HCT116 (cell line): Measurements from ENCODE around the gene TGDS. TPM values are rescaled to one million over a fixed set of nuclear protein-coding genes. Genes with fewer than 3 reads are reported as not detected.

Source experiments
- ATAC-seq: fragments of 200-7000 bp; cut with Tn5 transposase; 2 replicates; pipeline ENCODE4 v1.9.1; 2020; ENCODE audit warnings: mild to moderate bottlenecking, moderate library complexity
- BruUV-seq: library from RNA; stranded (reverse); fragments of 400-500 nt; replicated peaks from 2 replicates; lab custom pipeline; 2021; lab: Mats Ljungman, UMichigan
- CTCF ChIA-PET: fragments of 300-600 bp; sonication (Branson Sonifier 250); formaldehyde crosslinking; loops from one replicate; lab custom pipeline; 2021; ENCODE audit warnings: antibody characterized with exemption; lab: Charles Lee
- POLR2A ChIA-PET: fragments of 300-600, 350-600 bp; sonication (Branson Sonifier 250); formaldehyde crosslinking; loops from one replicate; lab custom pipeline; 2021; ENCODE audit warnings: antibody characterized with exemption; lab: Charles Lee
- RAD21 ChIA-PET, 2 experiments: fragments of 300-600 bp; sonication (Branson Sonifier 250); formaldehyde crosslinking; loops; one replicate each; lab custom pipeline; 2023; ENCODE audit warnings: low total read pairs in 2 of 2; ENCODE audit not compliant: uncharacterized antibody in 2 of 2, unreplicated experiment in 2 of 2, low non-redundant PET in 1 of 2; lab: Charles Lee
- DNase-seq: peaks from one replicate; pipeline ENCODE4 v3.0.0-alpha.2; 2010; ENCODE audit warnings: low read depth, low spot score
- H2AFZ ChIP-seq: fragments of 200-600 bp; shearing (Covaris generic), sonication (generic); 2 replicates; pipeline ENCODE4 v1.6.1; 2017; ENCODE audit warnings: low read depth, mixed run types, mixed read lengths, antibody characterized with exemption, low read length; ENCODE audit not compliant: poor library complexity, severe bottlenecking
- H3K27ac ChIP-seq: 2 replicates; pipeline ENCODE4 v1.5.1; 2012; ENCODE audit warnings: low read depth, low read length
- H3K27me3 ChIP-seq: fragments of 200-600 bp; sonication (generic); 2 replicates; pipeline ENCODE4 v1.6.1; 2016; ENCODE audit warnings: mixed run types, low read length, mixed read lengths; ENCODE audit not compliant: insufficient read depth
- H3K36me3 ChIP-seq, 2 experiments: fragments of 200-500 bp in 1 of 2; fragments of 200-600 bp in 1 of 2; sonication (Bioruptor generic) in 1 of 2; sonication (generic) in 1 of 2; 2 replicates each; pipeline versions ENCODE4 v1.5.1 to v1.6.1; 2014 to 2016; ENCODE audit warnings: low read length in 2 of 2, inconsistent platforms in 1 of 2, mixed read lengths in 1 of 2, mixed run types in 1 of 2; ENCODE audit not compliant: insufficient read depth in 2 of 2, control insufficient read depth in 1 of 2
- H3K4me1 ChIP-seq, 2 experiments: fragments of 200-600 bp in 1 of 2; sonication (generic) in 1 of 2; 2 replicates each; pipeline versions ENCODE4 v1.5.1 to v1.6.1; 2012 to 2017; ENCODE audit warnings: low read length in 2 of 2, inconsistent platforms in 1 of 2, mild to moderate bottlenecking in 1 of 2, mixed read lengths in 1 of 2, mixed run types in 1 of 2, moderate library complexity in 1 of 2; ENCODE audit not compliant: insufficient read depth in 2 of 2, control insufficient read depth in 1 of 2
- H3K4me2 ChIP-seq: fragments of 200-600 bp; sonication (generic); 2 replicates; pipeline ENCODE4 v1.6.1; 2017; ENCODE audit warnings: mixed run types, low read length, mixed read lengths
- H3K4me3 ChIP-seq, 2 experiments: fragments of 200-600 bp in 1 of 2; sonication (generic) in 1 of 2; replicated peaks in 1 of 2; 2 replicates each; pipeline ENCODE4 v1.5.1; 2011 to 2016; ENCODE audit warnings: low read length in 2 of 2, control low read depth in 1 of 2, low read depth in 1 of 2, mild to moderate bottlenecking in 1 of 2, mixed read lengths in 1 of 2, mixed run types in 1 of 2
- H3K79me2 ChIP-seq: fragments of 200-600 bp; sonication (generic); 2 replicates; pipeline ENCODE4 v1.6.1; 2017; ENCODE audit warnings: mild to moderate bottlenecking, mixed run types, low read length, moderate library complexity, mixed read lengths; ENCODE audit not compliant: insufficient read depth
- H3K9ac ChIP-seq: fragments of 200-600 bp; sonication (generic); 2 replicates; pipeline ENCODE4 v1.6.1; 2016; ENCODE audit warnings: low read length, mixed read lengths
- H3K9me2 ChIP-seq: fragments of 200-600 bp; sonication (generic), shearing (Covaris generic); 2 replicates; pipeline ENCODE4 v1.6.1; 2017; ENCODE audit warnings: mixed run types, mild to moderate bottlenecking, moderate library complexity; ENCODE audit not compliant: insufficient read depth
- H3K9me3 ChIP-seq, 2 experiments: fragments of 200-500 bp in 1 of 2; fragments of 200-600 bp in 1 of 2; sonication (Bioruptor generic) in 1 of 2; sonication (generic) in 1 of 2; 2 replicates each; pipeline ENCODE4 v1.6.1; 2014 to 2017; ENCODE audit warnings: low read length in 2 of 2, mixed read lengths in 2 of 2, inconsistent platforms in 1 of 2, low read depth in 1 of 2, mild to moderate bottlenecking in 1 of 2, mixed run types in 1 of 2, moderate library complexity in 1 of 2; ENCODE audit not compliant: control insufficient read depth in 1 of 2, insufficient read depth in 1 of 2
- H4K20me1 ChIP-seq: fragments of 200-600 bp; sonication (generic), shearing (Covaris generic); 2 replicates; pipeline ENCODE4 v1.6.1; 2017; ENCODE audit warnings: mixed run types, mild to moderate bottlenecking, moderate library complexity; ENCODE audit not compliant: insufficient read depth
- CEBPB ChIP-seq: IDR thresholded peaks from 2 replicates; pipeline ENCODE4 v1.6.1; 2012; ENCODE audit warnings: low read depth
- EGR1 ChIP-seq: IDR thresholded peaks from 2 replicates; pipeline ENCODE4 v1.6.1; 2012; ENCODE audit warnings: low read depth
- EZH2 ChIP-seq: fragments of 200-600 bp; sonication (generic); IDR thresholded peaks from 2 replicates; pipeline ENCODE4 v1.6.1; 2017; ENCODE audit warnings: antibody characterized with exemption, mixed run types
- FOSL1 ChIP-seq: IDR thresholded peaks from 2 replicates; pipeline ENCODE4 v1.6.1; 2012; ENCODE audit warnings: low read depth
- JUND ChIP-seq: IDR thresholded peaks from 2 replicates; pipeline ENCODE4 v1.6.1; 2012
- MAX ChIP-seq: IDR thresholded peaks from 2 replicates; pipeline ENCODE4 v1.6.1; 2012
- RAD21 ChIP-seq: IDR thresholded peaks from 2 replicates; pipeline ENCODE4 v1.6.1; 2012; ENCODE audit warnings: low read depth, mild to moderate bottlenecking
- REST ChIP-seq: IDR thresholded peaks from 2 replicates; pipeline ENCODE4 v1.6.1; 2012; ENCODE audit warnings: low read depth
- SIN3A ChIP-seq: IDR thresholded peaks from 2 replicates; pipeline ENCODE4 v1.6.1; 2012; ENCODE audit warnings: low read depth
- SRF ChIP-seq: IDR thresholded peaks from 2 replicates; pipeline ENCODE4 v1.6.1; 2012; ENCODE audit warnings: low read depth
- TCF7L2 ChIP-seq: IDR thresholded peaks from 2 replicates; pipeline ENCODE4 v1.7.0; 2011; ENCODE audit warnings: borderline replicate concordance, inconsistent platforms; ENCODE audit not compliant: insufficient read depth, insufficient read length; ENCODE audit errors: extremely low read depth
- ZFX ChIP-seq: fragments of 450-650 bp; IDR thresholded peaks from 2 replicates; pipeline ENCODE4 v1.6.1; 2017
- ZNF274 ChIP-seq: fragments of 200-500 bp; sonication (Bioruptor generic); IDR thresholded peaks from 2 replicates; pipeline ENCODE4 v1.6.1; 2014; ENCODE audit warnings: mild to moderate bottlenecking, low read depth, low read length, inconsistent platforms
- intact Hi-C: fragments of 100-400 bp; cut with micrococcal nuclease; formaldehyde crosslinking; loops from 2 replicates; pipeline ENCODE4 v1.10.0; 2022
- total RNA-seq: library from RNA; stranded (reverse); gene quantifications from one replicate; pipeline ENCODE4 v1.2.1, GENCODE V29; 2021; ENCODE audit not compliant: unreplicated experiment
- TF ChIP-seq, protein P1 (sequence below): IDR thresholded peaks from 2 replicates; pipeline ENCODE4 v1.6.1; 2011; ENCODE audit warnings: mild to moderate bottlenecking, low read length, moderate library complexity; ENCODE audit not compliant: insufficient replicate concordance; ENCODE audit errors: extremely low read depth

Gene TGDS
- total RNA-seq, 1 experiment from 2014 or later = 16.9 TPM

DNA sequence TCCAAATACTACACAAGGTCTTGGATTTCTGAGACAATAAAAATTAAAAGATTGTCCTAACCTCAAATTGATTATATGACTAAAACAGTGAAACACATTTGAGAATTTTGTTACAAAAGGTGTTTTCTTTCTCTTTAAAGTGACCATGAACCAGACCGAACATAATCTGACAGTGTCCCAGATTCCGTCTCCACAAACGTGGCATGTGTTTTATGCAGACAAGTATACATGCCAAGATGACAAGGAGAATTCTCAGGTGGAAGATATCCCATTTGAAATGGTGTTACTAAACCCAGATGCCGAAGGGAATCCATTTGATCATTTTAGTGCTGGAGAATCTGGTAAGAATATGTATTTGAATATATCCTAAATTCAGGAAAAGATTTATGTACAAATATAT is 16.1 kb upstream of the TGDS start:
- ATAC-seq = no peak
- CTCF ChIA-PET = interaction anchor here (1.2 kb wide), 1 partner anchor 177 kb away, joined by 5 read pairs; no protein-coding TSS in a partner anchor
- intact Hi-C loops = no loop called here

DNA sequence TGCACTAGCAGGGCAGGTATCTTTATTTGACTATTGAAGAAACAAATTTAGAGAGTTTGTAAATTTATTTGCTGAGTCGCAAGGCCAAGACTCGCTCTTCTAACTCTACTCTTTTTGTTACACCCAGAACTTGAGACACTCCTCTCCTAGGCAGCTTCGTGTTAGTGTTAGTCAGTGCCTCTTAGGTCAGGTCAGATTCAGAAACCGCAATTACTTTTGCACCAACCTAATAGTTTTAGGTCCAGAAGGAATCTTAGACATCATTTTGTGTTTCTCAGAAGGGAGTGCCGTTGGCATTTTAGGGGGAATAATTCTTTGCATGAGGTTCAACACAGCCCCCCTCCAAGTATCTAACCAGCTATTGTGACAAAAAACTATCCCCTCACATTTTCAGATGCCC is 14.5 kb upstream of the TGDS start:
- no peak overlapping the region for H3K27ac ChIP-seq
- ChIA-PET RAD21 (no interaction called here), CTCF (no interaction called here), POLR2A (no interaction called here)
- H3K4me2 ChIP-seq = no peak overlapping the region
- peaks cover 5 to 10% of the 10 kb centered on the region in 2 experiments; a peak in 1 of 4 replicates for H3K36me3 ChIP-seq
- no peaks in the 10 kb centered on the region for H4K20me1 ChIP-seq
- DNase-seq (no peak), ATAC-seq (no peak)
- no peaks in the 10 kb centered on the region for H3K9me2 ChIP-seq
- no peaks in the 10 kb centered on the region for H3K4me1 ChIP-seq
- H3K4me3 ChIP-seq = no peak overlapping the region
- no peak overlapping the region for H2AFZ ChIP-seq
- H3K79me2 ChIP-seq = peaks cover 4% of the 10 kb centered on the region; the same call in 1 of the 2 replicates
- no peak overlapping the region for H3K9ac ChIP-seq
- intact Hi-C loops = no loop called here
- no peaks in the 10 kb centered on the region for H3K9me3 ChIP-seq
- BruUV-seq = no TSS peak
- no peaks in the 10 kb centered on the region for H3K27me3 ChIP-seq
- no peak for TF ChIP-seq FOSL1
- no peak for TF ChIP-seq SIN3A
- no peak for TF ChIP-seq ZNF274
- TF ChIP-seq ZFX = no peak
- no peak for TF ChIP-seq REST
- no peak for TF ChIP-seq JUND
- TF ChIP-seq TCF7L2 = no peak
- no peak for TF ChIP-seq SRF
- no peak for TF ChIP-seq EGR1
- TF ChIP-seq MAX = no peak
- no peak for TF ChIP-seq EZH2
- TF ChIP-seq CEBPB = no peak
- TF ChIP-seq, protein P1, sequence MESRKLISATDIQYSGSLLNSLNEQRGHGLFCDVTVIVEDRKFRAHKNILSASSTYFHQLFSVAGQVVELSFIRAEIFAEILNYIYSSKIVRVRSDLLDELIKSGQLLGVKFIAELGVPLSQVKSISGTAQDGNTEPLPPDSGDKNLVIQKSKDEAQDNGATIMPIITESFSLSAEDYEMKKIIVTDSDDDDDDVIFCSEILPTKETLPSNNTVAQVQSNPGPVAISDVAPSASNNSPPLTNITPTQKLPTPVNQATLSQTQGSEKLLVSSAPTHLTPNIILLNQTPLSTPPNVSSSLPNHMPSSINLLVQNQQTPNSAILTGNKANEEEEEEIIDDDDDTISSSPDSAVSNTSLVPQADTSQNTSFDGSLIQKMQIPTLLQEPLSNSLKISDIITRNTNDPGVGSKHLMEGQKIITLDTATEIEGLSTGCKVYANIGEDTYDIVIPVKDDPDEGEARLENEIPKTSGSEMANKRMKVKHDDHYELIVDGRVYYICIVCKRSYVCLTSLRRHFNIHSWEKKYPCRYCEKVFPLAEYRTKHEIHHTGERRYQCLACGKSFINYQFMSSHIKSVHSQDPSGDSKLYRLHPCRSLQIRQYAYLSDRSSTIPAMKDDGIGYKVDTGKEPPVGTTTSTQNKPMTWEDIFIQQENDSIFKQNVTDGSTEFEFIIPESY = no peak
- TF ChIP-seq RAD21 = no peak

More for the DNA sequence above, 16.1 kb upstream of the TGDS start:
- Histone ChIP-seq H3K9me2 (no peaks in the 10 kb centered on the region), H2AFZ (no peak overlapping the region), H4K20me1 (no peaks in the 10 kb centered on the region), H3K79me2 (peaks cover 4% of the 10 kb centered on the region; the same call in 1 of the 2 replicates), H3K9me3 (no peaks in the 10 kb centered on the region), H3K4me2 (no peak overlapping the region), H3K36me3 (peaks cover 3 to 10% of the 10 kb centered on the region in 2 experiments; a peak in 1 of 4 replicates), H3K4me3 (no peak overlapping the region), H3K4me1 (no peaks in the 10 kb centered on the region), H3K9ac (no peak overlapping the region), H3K27me3 (no peaks in the 10 kb centered on the region), H3K27ac (no peak overlapping the region)
- BruUV-seq = no TSS peak
- TF ChIP-seq FOSL1 = no peak
- POLR2A ChIA-PET = no interaction called here
- RAD21 ChIA-PET = no interaction called here
- no peak for DNase-seq
